H1 (cell line): ENCODE measurements around the gene DVL3. TPM values are rescaled to one million over a fixed set of nuclear protein-coding genes. Genes with fewer than 3 reads are reported as not detected.

Source experiments
- CTCF ChIA-PET: fragments of 300-600 bp; sonication (Branson Sonifier 250); formaldehyde crosslinking; loops from one replicate; lab custom pipeline; 2021; ENCODE audit not compliant: partially characterized antibody; lab: Charles Lee
- POLR2A ChIA-PET: fragments of 300-600 bp; sonication (Branson Sonifier 250); formaldehyde crosslinking; loops from one replicate; lab custom pipeline; 2021; ENCODE audit warnings: inconsistent platforms; ENCODE audit not compliant: partially characterized antibody; lab: Charles Lee
- DNase-seq, 2 experiments: peaks; one replicate each; pipeline versions ENCODE4 v3.0.0 to v3.0.0-alpha.2; 2010 to 2022; ENCODE audit warnings: low spot score in 2 of 2, low read depth in 1 of 2, mixed read lengths in 1 of 2
- FAIRE-seq: peaks from 2 replicates; lab custom pipeline; 2011; peaks lifted over from hg19 to GRCh38; lab: Jason Lieb, UNC
- H2AFZ ChIP-seq: 2 replicates; pipeline ENCODE4 v1.8.1; 2012; ENCODE audit warnings: low read length, inconsistent platforms
- H2AK5ac ChIP-seq: 2 replicates; pipeline ENCODE4 v1.6.1; 2013; ENCODE audit warnings: low read depth, low read length
- H2BK120ac ChIP-seq: replicated peaks from 2 replicates; pipeline ENCODE3; 2013; ENCODE audit warnings: low read depth, low read length, inconsistent platforms
- H2BK12ac ChIP-seq: 2 replicates; pipeline ENCODE4 v1.6.1; 2013; ENCODE audit warnings: low read depth, low read length
- H2BK15ac ChIP-seq: 2 replicates; pipeline ENCODE4 v1.6.1; 2013; ENCODE audit warnings: low read length
- H2BK20ac ChIP-seq: 2 replicates; pipeline ENCODE4 v1.6.1; 2013; ENCODE audit warnings: low read length
- H2BK5ac ChIP-seq: 2 replicates; pipeline ENCODE4 v1.6.1; 2013; ENCODE audit warnings: low read depth, low read length
- H3K14ac ChIP-seq: 2 replicates; pipeline ENCODE4 v1.6.1; 2013; ENCODE audit warnings: inconsistent platforms; ENCODE audit not compliant: insufficient read length
- H3K18ac ChIP-seq: 2 replicates; pipeline ENCODE4 v1.6.1; 2013; ENCODE audit warnings: low read length; ENCODE audit errors: extremely low read depth
- H3K23ac ChIP-seq: 2 replicates; pipeline ENCODE4 v1.6.1; 2013; ENCODE audit warnings: inconsistent platforms; ENCODE audit not compliant: insufficient read length
- H3K23me2 ChIP-seq: 2 replicates; pipeline ENCODE4 v1.6.1; 2013; ENCODE audit warnings: low read depth, low read length
- H3K27ac ChIP-seq: 2 replicates; pipeline ENCODE4 v1.6.1; 2011; ENCODE audit warnings: low read depth, low read length, inconsistent platforms
- H3K27me3 ChIP-seq, 4 experiments: replicated peaks in 1 of 4; 1 replicate in 1 of 4; 2 replicates in 3 of 4; pipeline versions ENCODE4 v1.6.1 to v1.8.1; 2011 to 2013; ENCODE audit warnings: low read length in 3 of 4, mild to moderate bottlenecking in 3 of 4, inconsistent platforms in 2 of 4, mixed read lengths in 2 of 4, moderate library complexity in 1 of 4; ENCODE audit not compliant: control insufficient read depth in 3 of 4, insufficient read depth in 3 of 4; ENCODE audit errors: extremely low read depth in 1 of 4
- H3K36me3 ChIP-seq, 4 experiments: 2 replicates each; pipeline versions ENCODE4 v1.6.1 to v1.8.1; 2011 to 2013; ENCODE audit warnings: mild to moderate bottlenecking in 4 of 4, low read length in 3 of 4, moderate library complexity in 2 of 4, control low read depth in 1 of 4, inconsistent platforms in 1 of 4; ENCODE audit not compliant: insufficient read depth in 4 of 4, control insufficient read depth in 2 of 4
- H3K4ac ChIP-seq: replicated peaks from 2 replicates; pipeline ENCODE3; 2013; ENCODE audit warnings: low read length, low read depth, mixed read lengths, inconsistent platforms; ENCODE audit not compliant: insufficient read length
- H3K4me1 ChIP-seq, 4 experiments: replicated peaks in 1 of 4; 1 replicate in 1 of 4; 2 replicates in 3 of 4; pipeline versions ENCODE4 v1.6.1 to v1.8.1; 2011 to 2013; ENCODE audit warnings: low read length in 3 of 4, inconsistent platforms in 2 of 4, mixed read lengths in 1 of 4; ENCODE audit not compliant: insufficient read depth in 4 of 4, control insufficient read depth in 3 of 4
- H3K4me2 ChIP-seq, 2 experiments: 2 replicates each; pipeline versions ENCODE4 v1.6.1 to v1.8.1; 2011 to 2013; ENCODE audit warnings: low read depth in 2 of 2, low read length in 2 of 2, control low read depth in 1 of 2, inconsistent platforms in 1 of 2, mild to moderate bottlenecking in 1 of 2; ENCODE audit not compliant: insufficient read depth in 1 of 2
- H3K4me3 ChIP-seq, 4 experiments: fragments of 200-600, 300-600 bp in 1 of 4; sonication (generic), shearing (Covaris generic), sonication (Bioruptor Twin) in 1 of 4; 2 replicates each; pipeline versions ENCODE4 v1.5.1 to v1.8.1; 2011 to 2016; ENCODE audit warnings: low read length in 4 of 4, low read depth in 3 of 4, control low read depth in 2 of 4, inconsistent platforms in 2 of 4, mild to moderate bottlenecking in 2 of 4, mixed read lengths in 1 of 4, moderate library complexity in 1 of 4; ENCODE audit not compliant: insufficient read depth in 2 of 4; ENCODE audit errors: extremely low read depth in 1 of 4
- H3K56ac ChIP-seq: replicated peaks from 2 replicates; pipeline ENCODE3; 2013; ENCODE audit warnings: low read depth, mild to moderate bottlenecking, mixed read lengths, low read length, inconsistent platforms; ENCODE audit not compliant: insufficient read length
- H3K79me1 ChIP-seq: 2 replicates; pipeline ENCODE4 v1.6.1; 2013; ENCODE audit warnings: low read depth, low read length, control low read depth
- H3K79me2 ChIP-seq, 2 experiments: 2 replicates each; pipeline versions ENCODE4 v1.6.1 to v1.8.1; 2012 to 2013; ENCODE audit warnings: low read length in 2 of 2, mild to moderate bottlenecking in 2 of 2, inconsistent platforms in 1 of 2; ENCODE audit not compliant: insufficient read depth in 2 of 2, control insufficient read depth in 1 of 2
- H3K9ac ChIP-seq, 4 experiments: replicated peaks in 1 of 4; 1 replicate in 1 of 4; 2 replicates in 3 of 4; pipeline versions ENCODE4 v1.6.1 to v1.8.1; 2011 to 2013; ENCODE audit warnings: low read depth in 3 of 4, low read length in 3 of 4, control low read depth in 2 of 4, mild to moderate bottlenecking in 2 of 4, moderate library complexity in 2 of 4, inconsistent platforms in 1 of 4; ENCODE audit errors: extremely low read depth in 1 of 4
- H3K9me3 ChIP-seq, 2 experiments: 2 replicates each; pipeline versions ENCODE4 v1.6.1 to v1.8.1; 2012 to 2013; ENCODE audit warnings: mild to moderate bottlenecking in 2 of 2, moderate library complexity in 2 of 2, control low read depth in 1 of 2, inconsistent platforms in 1 of 2, low read depth in 1 of 2, low read length in 1 of 2, mixed read lengths in 1 of 2; ENCODE audit not compliant: insufficient read depth in 2 of 2
- H4K20me1 ChIP-seq, 2 experiments: replicated peaks in 1 of 2; 2 replicates each; pipeline versions ENCODE3 to v1.8.1; 2011 to 2013; ENCODE audit warnings: inconsistent platforms in 2 of 2, low read length in 2 of 2, mild to moderate bottlenecking in 1 of 2; ENCODE audit not compliant: insufficient read depth in 2 of 2, control insufficient read depth in 1 of 2
- H4K5ac ChIP-seq: 2 replicates; pipeline ENCODE4 v1.6.1; 2013; ENCODE audit warnings: low read length, low read depth, mixed read lengths, inconsistent platforms; ENCODE audit not compliant: insufficient read length
- H4K8ac ChIP-seq: 2 replicates; pipeline ENCODE4 v1.8.0; 2013; ENCODE audit warnings: mild to moderate bottlenecking, moderate library complexity, low read length, inconsistent platforms; ENCODE audit not compliant: insufficient read depth; ENCODE audit errors: extremely low read depth
- H4K91ac ChIP-seq: replicated peaks from 2 replicates; pipeline ENCODE3; 2013; ENCODE audit warnings: low read length, mixed read lengths, inconsistent platforms; ENCODE audit not compliant: insufficient read length
- CHD2 ChIP-seq: IDR thresholded peaks from 2 replicates; pipeline ENCODE4 v1.6.1; 2012; ENCODE audit warnings: low read length, improper control_type of control experiment
- CREB1 ChIP-seq: IDR thresholded peaks from 2 replicates; pipeline ENCODE4 v1.6.1; 2012; ENCODE audit warnings: inconsistent platforms
- KDM1A ChIP-seq: fragments of 200-600, 300-600 bp; sonication (generic); IDR thresholded peaks from 2 replicates; pipeline ENCODE4 v1.7.1; 2016; ENCODE audit warnings: mild to moderate bottlenecking, low read length, borderline replicate concordance
- KDM4A ChIP-seq: IDR thresholded peaks from one replicate; pipeline ENCODE4 v1.7.1; 2012; ENCODE audit warnings: low read depth, mild to moderate bottlenecking, moderate library complexity, low read length, inconsistent platforms; ENCODE audit not compliant: severe bottlenecking
- KDM5A ChIP-seq: fragments of 200-600 bp; IDR thresholded peaks from 2 replicates; pipeline ENCODE4 v1.7.1; 2012; ENCODE audit warnings: mild to moderate bottlenecking, low read length, inconsistent platforms, mixed read lengths
- PHF8 ChIP-seq: fragments of 200-600 bp; sonication (generic); conservative IDR thresholded peaks from 2 replicates; pipeline ENCODE4 v1.7.1; 2012; ENCODE audit warnings: low read depth, mild to moderate bottlenecking, inconsistent platforms, low read length, moderate library complexity
- POLR2A ChIP-seq, 2 experiments: IDR thresholded peaks; 1 replicate in 1 of 2; 2 replicates in 1 of 2; pipeline ENCODE4 v1.6.1; 2011; ENCODE audit warnings: low read depth in 2 of 2, low read length in 2 of 2, mild to moderate bottlenecking in 2 of 2; ENCODE audit errors: control extremely low read depth in 1 of 2
- RBBP5 ChIP-seq: IDR thresholded peaks from 2 replicates; pipeline ENCODE4 v1.7.1; 2012; ENCODE audit warnings: low read depth, mild to moderate bottlenecking, inconsistent platforms, low read length, moderate library complexity, borderline replicate concordance
- WGBS, 2 experiments: shearing (Covaris generic) in 1 of 2; methylation state at CpG; one replicate each; pipeline versions ENCODE4 v1.1.6 to v1.1.7; 2013 to 2015; ENCODE audit warnings: low lambda C conversion rate in 2 of 2, mixed read lengths in 2 of 2, inconsistent platforms in 1 of 2, low coverage in 1 of 2, missing lambda C conversion rate in 1 of 2; ENCODE audit not compliant: insufficient replicate concordance in 2 of 2, insufficient coverage in 1 of 2, insufficient read length in 1 of 2; ENCODE audit errors: extremely low coverage in 1 of 2, missing lambda C conversion rate in 1 of 2; 5-methylcytosine and 5-hydroxymethylcytosine counted together
- polyA plus RNA-seq, 7 experiments: library from polyadenylated mRNA; depleted of rRNA in 3 of 7; stranded (reverse) in 5 of 7; unstranded in 2 of 7; fragments of >200 nt in 5 of 7; fragments of 200-250 nt in 2 of 7; gene quantifications; 1 replicate in 5 of 7; 2 replicates in 1 of 7; 4 replicates in 1 of 7; pipeline versions ENCODE4 v1.2.1 to v1.2.3, GENCODE V29; 2011 to 2013; ENCODE audit warnings: missing spikeins in 2 of 7, mixed read lengths in 2 of 7
- total RNA-seq: library from RNA; stranded (reverse); fragmentation: NEBNext Ultra II Directional; extraction: Animal tissue kit (Norgen Biotek cat#: 25700); gene quantifications from 2 replicates; pipeline ENCODE4 v1.2.1, GENCODE V29; 2021
- TF ChIP-seq, protein P1 (sequence below): IDR thresholded peaks from 2 replicates; pipeline ENCODE4 v1.6.1; 2011; ENCODE audit warnings: low read depth, mild to moderate bottlenecking, low read length; ENCODE audit not compliant: insufficient read depth
- TF ChIP-seq, protein P2 (sequence below): IDR thresholded peaks from 2 replicates; pipeline ENCODE4 v1.6.1; 2011; ENCODE audit warnings: low read length, improper control_type of control experiment

The DVL3 gene
- total and polyA plus RNA-seq, 2 of the 8 experiments (the other 6 are each of a cell fraction or from before 2014, with no cell fraction given) = 38.5 to 66.6 TPM

DNA sequence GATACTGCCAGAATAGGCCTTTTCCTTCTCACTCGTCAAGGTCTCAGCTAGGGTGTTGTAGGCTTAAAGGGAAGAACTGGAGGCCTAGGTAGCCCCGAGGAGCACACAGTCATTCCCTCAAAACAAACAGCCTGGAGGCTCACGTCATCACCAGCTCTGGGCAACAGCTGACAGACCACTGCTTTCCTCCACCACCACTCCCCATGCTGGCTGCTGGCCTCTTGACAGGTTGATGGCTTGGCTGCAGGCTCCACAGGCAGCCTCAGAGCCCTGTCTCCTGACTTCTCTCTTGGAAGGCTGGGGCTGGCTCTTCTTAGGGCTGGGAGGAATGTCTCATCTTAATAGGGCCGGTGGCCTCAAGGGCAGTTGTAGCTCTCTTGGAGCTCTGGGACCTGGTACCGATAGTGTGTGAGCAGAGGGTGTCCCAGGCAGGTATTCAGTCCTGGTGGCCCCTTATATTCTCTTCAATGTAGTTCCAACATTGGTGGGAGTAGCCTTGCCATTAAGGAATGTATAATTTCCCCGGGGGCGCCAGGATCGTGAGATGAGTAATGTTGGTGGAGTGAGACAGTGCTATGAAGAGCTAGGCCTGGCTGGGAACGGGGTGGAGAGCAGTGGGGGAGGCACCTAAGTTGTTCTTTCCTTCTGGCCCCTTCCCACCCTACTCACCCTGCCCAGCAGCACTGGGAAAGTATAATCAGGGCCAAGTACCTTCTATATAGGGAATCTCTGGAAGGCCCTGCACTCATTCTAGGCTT, 13.4 kb downstream of the DVL3 start:
- no peak overlapping the region for H4K8ac ChIP-seq
- H3K4me2 ChIP-seq = no peak overlapping the region
- no peak overlapping the region for H2BK120ac ChIP-seq
- DNase-seq (no peak), FAIRE-seq (no peak)
- 0 out of 2 replicates have a peak, but pooled peaks cover under 1% of the 10 kb centered on the region for H3K79me1 ChIP-seq
- H3K4me1 ChIP-seq = no peaks in the 10 kb centered on the region
- no peak overlapping the region for H3K23ac ChIP-seq
- no peak overlapping the region for H2BK20ac ChIP-seq
- 86% methylated on average over 9 of the region's 9 CpGs; no CpG with 5 or more reads in 1 of the 2 experiments for WGBS, 2 experiments
- no peak overlapping the region for H2AK5ac ChIP-seq
- no peaks in the 10 kb centered on the region; the same call in 1 of the 2 replicates for H3K23me2 ChIP-seq
- no peaks in the 10 kb centered on the region for H3K27me3 ChIP-seq
- no peak overlapping the region for H2BK12ac ChIP-seq
- no peak overlapping the region for H2BK15ac ChIP-seq
- no peak overlapping the region for H4K5ac ChIP-seq
- no peak overlapping the region for H3K27ac ChIP-seq
- ChIA-PET CTCF (interaction anchor here (0.6 to 2.2 kb wide), 7 partner anchors 11 to 169 kb away, joined by 3 to 7 read pairs (median 3); partner anchors contain the start of gene EEF1AKMT4), POLR2A (interaction anchor here (0.7 to 5.3 kb wide), 6 partner anchors 9 to 29 kb away, joined by 3 to 26 read pairs (median 4); partner anchors contain the start of gene DVL3)
- H3K36me3 ChIP-seq = peaks cover 7 to 59% (median 33%) of the 10 kb centered on the region in 4 experiments
- no peaks in the 10 kb centered on the region for H3K9me3 ChIP-seq
- H2AFZ ChIP-seq = no peak overlapping the region
- peaks cover 5 to 8% of the 10 kb centered on the region in 2 experiments for H4K20me1 ChIP-seq
- no peak overlapping the region for H3K18ac ChIP-seq
- no peak overlapping the region for H3K14ac ChIP-seq
- H3K4me3 ChIP-seq = no peak overlapping the region
- TF ChIP-seq KDM5A (no peak), PHF8 (no peak), CREB1 (no peak), KDM4A (no peak), POLR2A (IDR thresholded peaks at IDR 0.05; ENCODE audit: control extremely low read depth in 1 of 2, low read depth in 2 of 2, low read length in 2 of 2) (no peak), KDM1A (no peak), RBBP5 (no peak), CHD2 (no peak)
- TF ChIP-seq, protein P1, sequence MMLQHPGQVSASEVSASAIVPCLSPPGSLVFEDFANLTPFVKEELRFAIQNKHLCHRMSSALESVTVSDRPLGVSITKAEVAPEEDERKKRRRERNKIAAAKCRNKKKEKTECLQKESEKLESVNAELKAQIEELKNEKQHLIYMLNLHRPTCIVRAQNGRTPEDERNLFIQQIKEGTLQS = no peak
- TF ChIP-seq, protein P2, sequence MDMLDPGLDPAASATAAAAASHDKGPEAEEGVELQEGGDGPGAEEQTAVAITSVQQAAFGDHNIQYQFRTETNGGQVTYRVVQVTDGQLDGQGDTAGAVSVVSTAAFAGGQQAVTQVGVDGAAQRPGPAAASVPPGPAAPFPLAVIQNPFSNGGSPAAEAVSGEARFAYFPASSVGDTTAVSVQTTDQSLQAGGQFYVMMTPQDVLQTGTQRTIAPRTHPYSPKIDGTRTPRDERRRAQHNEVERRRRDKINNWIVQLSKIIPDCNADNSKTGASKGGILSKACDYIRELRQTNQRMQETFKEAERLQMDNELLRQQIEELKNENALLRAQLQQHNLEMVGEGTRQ = no peak
- H3K9ac ChIP-seq = no peak overlapping the region
- H4K91ac ChIP-seq = no peak overlapping the region
- no peaks in the 10 kb centered on the region for H3K79me2 ChIP-seq
- no peak overlapping the region for H2BK5ac ChIP-seq
- H3K4ac ChIP-seq = no peak overlapping the region
- H3K56ac ChIP-seq = no peak overlapping the region
